Measurements from ENCODE around the gene DTD1. TPM values are rescaled to one million over a fixed set of nuclear protein-coding genes. Genes with fewer than 3 reads are reported as not detected.
A peak's percentile ranks its signal among the peaks of the same experiment; 100 is the strongest.

Gene DTD1
- total RNA-seq, 4 donors from 2014 or later: 6.0 to 18.8 (median 10.2) TPM

- H3K9me3 ChIP-seq: no peaks in the 10 kb centered on the region
- no peak for TF ChIP-seq POLR2A (IDR thresholded peaks at IDR 0.05)
- no peak for TF ChIP-seq CTCF (IDR thresholded peaks at IDR 0.05)
- peaks cover 0 to 84% (median 6%) of the 10 kb centered on the region in 3 donors for H3K36me3 ChIP-seq
- H3K27me3 ChIP-seq: no peaks in the 10 kb centered on the region
- no peaks in the 10 kb centered on the region for H3K4me1 ChIP-seq
- H3K27ac ChIP-seq: no peak overlapping the region
- H3K4me3 ChIP-seq: no peak overlapping the region
- no peak for DNase-seq
These were observed 39.4 kb upstream of the DTD1 start for GRCh38 chr20:18548465-18548864.

GRCh38 chr20:18553746-18554145 is 34.1 kb upstream of the DTD1 start:
- Histone ChIP-seq H3K4me3 (no peak overlapping the region), H3K27ac (no peak overlapping the region), H3K36me3 (peaks cover 0 to 86% (median 1%) of the 10 kb centered on the region in 3 donors), H3K4me1 (no peaks in the 10 kb centered on the region), H3K27me3 (no peaks in the 10 kb centered on the region), H3K9me3 (no peaks in the 10 kb centered on the region)
- no peak for DNase-seq
- TF ChIP-seq POLR2A (IDR thresholded peaks at IDR 0.05) (no peak), CTCF (IDR thresholded peaks at IDR 0.05) (no peak)

- peaks cover 0 to 23% (median 0%) of the 10 kb centered on the region in 3 donors for H3K36me3 ChIP-seq
- DNase-seq: peak; percentile 89 to 98 (median 96)
- TF ChIP-seq POLR2A (IDR thresholded peaks at IDR 0.05): peak; percentile 38 to 49
- TF ChIP-seq CTCF (IDR thresholded peaks at IDR 0.05): no peak
- peak within 1 kb of the TSS; percentile 75 to 82 (median 77) for H3K27ac ChIP-seq
- H3K4me1 ChIP-seq: peaks cover 0 to 10% (median 0%) of the 10 kb centered on the region in 4 donors
- no peaks in the 10 kb centered on the region for H3K9me3 ChIP-seq
- H3K27me3 ChIP-seq: no peaks in the 10 kb centered on the region
- H3K4me3 ChIP-seq: peak within 1 kb of the TSS; percentile 50 to 82 (median 59)
These were observed 20.7 kb upstream of the DTD1 start, which contains the start of gene SMIM26 for GRCh38 chr20:18566892-18567738. SMIM26 (plus strand) TSS chr20:18567432; CDS start chr20:18567479, 47 bp downstream.

GRCh38 chr20:18567739-18568091 is 20.1 kb upstream of the DTD1 start:
- H3K27ac ChIP-seq: peak overlapping the region; percentile 75 to 82 (median 77)
- no peaks in the 10 kb centered on the region for H3K9me3 ChIP-seq
- no peak for TF ChIP-seq POLR2A (IDR thresholded peaks at IDR 0.05)
- TF ChIP-seq CTCF (IDR thresholded peaks at IDR 0.05): no peak
- no peaks in the 10 kb centered on the region for H3K27me3 ChIP-seq
- H3K36me3 ChIP-seq: peaks cover 0 to 20% (median 0%) of the 10 kb centered on the region in 3 donors
- peak overlapping the region; percentile 50 to 82 (median 59) for H3K4me3 ChIP-seq
- peaks cover 0 to 10% (median 0%) of the 10 kb centered on the region in 4 donors for H3K4me1 ChIP-seq
- DNase-seq: no peak

GRCh38 chr20:18571009-18571408 is 16.8 kb upstream of the DTD1 start:
- no peak for TF ChIP-seq POLR2A (IDR thresholded peaks at IDR 0.05)
- no peak for TF ChIP-seq CTCF (IDR thresholded peaks at IDR 0.05)
- Histone ChIP-seq H3K9me3 (no peaks in the 10 kb centered on the region), H3K4me3 (no peak overlapping the region), H3K27ac (no peak overlapping the region), H3K27me3 (no peaks in the 10 kb centered on the region), H3K4me1 (peaks cover 0 to 10% (median 0%) of the 10 kb centered on the region in 4 donors), H3K36me3 (peaks cover 0 to 20% (median 0%) of the 10 kb centered on the region in 3 donors)
- no peak for DNase-seq
